ENCODE data around the gene RAC2. TPM values are rescaled to one million over a fixed set of nuclear protein-coding genes. Genes with fewer than 3 reads are reported as not detected.

Gene RAC2
- total RNA-seq, 2 experiments from 2014 or later = 498 to 521 TPM

GRCh38 chr22:37230673-37231405 lies 13.2 kb downstream of the RAC2 start:
- ChIA-PET POLR2A (interaction anchor here (1.8 to 6.3 kb wide), 5 partner anchors 9 to 82 kb away, joined by 5 to 142 read pairs (median 15); partner anchors contain the start of genes IL2RB and RAC2), CTCF (interaction anchor here (0.8 to 6.8 kb wide), 5 partner anchors 12 to 449 kb away, joined by 3 to 74 read pairs (median 9); partner anchors contain the start of gene RAC2)

GRCh38 chr22:37229805-37230672 lies 14.0 kb downstream of the RAC2 start:
- ChIA-PET POLR2A (interaction anchor here (0.8 to 6.3 kb wide), 10 partner anchors 8 to 151 kb away, joined by 3 to 142 read pairs (median 7); partner anchors contain the start of genes IL2RB and RAC2), CTCF (interaction anchor here (0.7 to 6.8 kb wide), 7 partner anchors 11 to 448 kb away, joined by 3 to 74 read pairs (median 7); partner anchors contain the start of gene RAC2)

GRCh38 chr22:37229012-37229804 lies 14.9 kb downstream of the RAC2 start:
- ChIA-PET POLR2A (interaction anchor here (0.8 to 6.3 kb wide), 9 partner anchors 7 to 150 kb away, joined by 3 to 142 read pairs (median 9); partner anchors contain the start of genes IL2RB and RAC2), CTCF (interaction anchor here (0.6 to 6.8 kb wide), 6 partner anchors 10 to 66 kb away, joined by 3 to 74 read pairs (median 8); partner anchors contain the start of gene RAC2)

DNA sequence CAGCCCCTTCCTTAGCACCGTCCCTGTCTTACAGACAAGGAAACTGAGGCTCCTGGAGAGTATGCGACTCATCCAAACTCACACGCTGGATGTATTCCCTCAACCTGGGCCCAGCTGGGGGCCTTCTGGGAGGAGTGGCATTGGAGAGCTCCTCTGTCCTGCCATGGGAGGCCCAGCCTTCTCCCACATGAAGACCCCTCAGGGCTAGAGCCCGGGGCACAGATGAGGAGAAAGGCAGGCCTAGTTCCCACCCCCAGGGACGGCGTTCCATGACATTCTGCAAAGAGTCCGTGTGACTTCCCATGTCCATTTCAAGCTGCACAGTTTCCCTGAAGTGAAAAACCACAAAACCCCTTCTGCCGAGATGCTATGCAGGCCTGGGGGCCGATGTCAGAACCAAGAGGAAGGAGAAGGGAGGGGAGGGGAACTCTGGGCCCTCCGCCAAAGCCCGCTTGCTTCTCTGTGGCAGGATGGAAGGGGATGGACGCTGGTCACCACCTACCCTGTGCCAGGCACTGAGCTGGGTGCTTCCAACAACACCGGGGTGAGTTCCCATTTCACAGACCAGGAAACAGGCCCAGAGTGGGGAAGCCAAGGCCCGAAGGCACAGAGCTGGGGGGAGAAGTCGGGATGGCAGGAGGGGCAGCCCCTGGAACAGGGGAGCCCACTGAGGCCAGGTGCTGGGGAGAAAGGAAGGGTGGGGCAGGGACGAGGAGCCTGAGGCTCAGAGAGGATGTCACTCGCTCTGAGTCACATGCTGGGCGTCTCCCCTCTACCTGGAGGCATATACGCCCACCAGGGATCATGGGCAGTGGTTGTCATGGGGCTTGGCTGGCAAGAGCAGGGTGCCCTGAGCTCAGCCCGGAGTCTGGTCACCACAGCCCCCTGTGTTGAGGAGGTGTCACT lies 15.7 kb downstream of the RAC2 start:
- CTCF ChIA-PET = interaction anchor here (0.6 to 6.8 kb wide), 4 partner anchors 9 to 34 kb away, joined by 3 to 74 read pairs (median 17); partner anchors contain the start of gene RAC2
- POLR2A ChIA-PET = interaction anchor here (0.7 to 6.3 kb wide), 4 partner anchors 9 to 76 kb away, joined by 3 to 142 read pairs (median 16); partner anchors contain the start of gene RAC2

DNA sequence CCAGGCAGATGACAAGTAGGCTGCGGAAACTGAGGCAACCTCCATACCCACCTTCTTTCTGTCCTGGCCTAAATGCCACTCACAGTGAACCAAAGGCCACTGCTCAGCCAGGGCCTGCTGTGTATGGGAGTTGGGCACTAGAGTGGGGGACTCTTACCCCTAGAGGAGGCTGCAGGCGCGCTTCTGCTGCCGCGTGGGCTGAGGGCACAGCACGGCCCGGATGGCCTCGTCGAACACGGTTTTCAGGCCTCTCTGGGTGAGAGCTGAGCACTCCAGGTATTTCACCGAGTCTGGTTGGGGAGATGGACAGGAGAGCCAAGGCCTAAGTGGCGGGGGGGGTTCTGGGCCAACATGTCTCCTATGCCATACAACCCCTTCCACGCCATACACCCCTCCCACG lies 17.6 kb downstream of the RAC2 start:
- CTCF ChIA-PET = interaction anchor here (2.4 to 5.3 kb wide), 2 partner anchors 14 to 17 kb away, joined by 6 to 35 read pairs; partner anchors contain the start of gene RAC2
- POLR2A ChIA-PET = interaction anchor here (1.7 to 5.5 kb wide), 3 partner anchors 12 to 27 kb away, joined by 4 to 37 read pairs (median 10); partner anchors contain the start of gene RAC2

DNA sequence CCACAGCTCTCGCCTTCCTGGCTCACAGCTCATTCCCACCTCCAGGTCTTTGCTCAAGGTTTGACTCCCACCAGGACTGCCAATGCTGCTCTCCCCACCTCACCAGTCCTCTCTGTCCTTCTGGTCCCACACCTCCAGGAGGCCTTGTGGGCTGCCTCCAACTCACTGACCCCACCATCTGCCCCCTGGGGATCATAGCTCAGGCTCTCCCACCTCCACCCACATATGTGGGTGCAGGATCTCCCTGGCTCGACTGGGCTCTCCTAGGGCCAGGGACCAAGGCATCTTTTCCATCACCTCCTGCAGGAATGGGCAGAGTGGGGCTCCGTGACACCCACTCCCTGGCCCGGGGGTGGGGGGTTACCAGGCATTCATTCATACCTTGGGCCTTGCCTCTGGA lies 18.0 kb downstream of the RAC2 start:
- ChIA-PET CTCF (interaction anchor here (2.4 to 5.3 kb wide), 2 partner anchors 14 to 18 kb away, joined by 6 to 35 read pairs; partner anchors contain the start of gene RAC2), POLR2A (interaction anchor here (1.7 to 5.5 kb wide), 3 partner anchors 12 to 26 kb away, joined by 4 to 37 read pairs (median 10); partner anchors contain the start of gene RAC2)

- ChIA-PET CTCF (interaction anchor here (2.4 to 5.3 kb wide), 2 partner anchors 15 to 18 kb away, joined by 6 to 35 read pairs; partner anchors contain the start of gene RAC2), POLR2A (interaction anchor here (1.7 to 5.5 kb wide), 3 partner anchors 13 to 26 kb away, joined by 4 to 37 read pairs (median 10); partner anchors contain the start of gene RAC2)
These were observed 18.6 kb downstream of the RAC2 start for GRCh38 chr22:37225481-37225880.

DNA sequence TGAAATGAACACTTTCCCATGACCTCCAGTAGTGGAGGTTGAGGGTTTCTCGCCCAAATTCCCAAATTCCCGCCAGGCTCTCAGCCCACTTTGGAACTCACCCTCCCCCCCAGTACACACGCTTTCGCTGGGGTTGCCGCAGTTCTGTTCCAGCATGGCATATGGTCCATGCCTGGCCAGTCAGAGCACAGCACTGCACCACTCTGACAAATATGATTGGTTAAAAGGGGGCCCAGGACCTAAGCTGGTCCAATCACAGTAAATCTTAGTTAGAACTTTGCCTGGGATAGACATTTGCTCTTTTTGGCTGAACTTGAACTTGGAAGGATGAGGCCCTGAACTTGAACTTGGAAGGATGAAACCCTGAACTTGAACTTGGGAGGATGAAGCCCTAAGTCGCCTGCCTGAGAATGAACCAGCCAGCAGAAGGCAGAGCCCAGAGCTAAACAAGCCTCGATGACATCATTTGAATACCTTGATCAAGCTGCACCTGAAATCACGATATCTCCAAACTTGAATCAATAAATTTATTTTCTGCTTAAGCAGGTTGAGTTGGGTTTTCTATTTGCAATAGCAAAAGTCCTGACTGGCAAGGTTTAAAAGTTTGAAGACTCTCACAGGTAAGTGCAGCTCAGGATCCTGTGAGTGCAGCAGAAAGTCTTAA lies 19.2 kb downstream of the RAC2 start:
- POLR2A ChIA-PET = interaction anchor here (1.1 to 5.5 kb wide), 4 partner anchors 13 to 61 kb away, joined by 4 to 37 read pairs (median 8); partner anchors contain the start of gene RAC2

DNA sequence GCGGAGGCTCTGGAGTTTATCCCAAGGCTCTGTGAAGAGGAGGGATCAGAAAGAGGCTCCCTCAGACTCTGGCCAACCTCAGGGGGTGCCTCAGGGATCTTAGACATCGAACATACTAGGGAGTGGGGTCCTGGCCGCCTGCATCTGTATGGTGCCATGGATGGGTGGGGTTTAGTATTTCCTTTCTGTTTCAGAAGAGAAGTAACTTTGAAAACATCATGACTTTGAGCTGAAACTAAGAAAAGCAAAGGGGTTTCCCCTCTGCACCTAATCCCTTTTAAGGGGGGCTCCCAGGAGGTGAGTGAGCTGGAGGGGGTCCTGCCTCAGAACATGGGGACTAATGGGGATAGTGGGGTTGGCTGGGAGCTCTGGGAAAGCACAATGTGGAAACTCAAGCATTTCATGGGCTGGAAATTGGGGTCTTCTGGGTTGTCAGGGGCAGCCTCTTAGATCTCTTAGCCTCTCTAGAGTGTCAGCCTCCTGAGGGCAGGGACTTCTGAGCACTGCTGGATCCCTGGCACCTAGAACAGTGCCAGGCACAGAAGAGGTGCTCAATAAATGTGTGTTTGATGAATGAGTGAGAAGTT lies 20.0 kb downstream of the RAC2 start:
- ChIA-PET CTCF (interaction anchor here (0.9 to 5.3 kb wide), 3 partner anchors 16 to 37 kb away, joined by 3 to 35 read pairs (median 6); partner anchors contain the start of gene RAC2), POLR2A (interaction anchor here (0.6 to 5.5 kb wide), 5 partner anchors 14 to 86 kb away, joined by 3 to 37 read pairs (median 5); partner anchors contain the start of gene RAC2)

More for the DNA sequence above, 19.2 kb downstream of the RAC2 start:
- CTCF ChIA-PET = interaction anchor here (0.6 to 5.3 kb wide), 5 partner anchors 15 to 37 kb away, joined by 3 to 35 read pairs (median 4); partner anchors contain the start of gene RAC2

DNA sequence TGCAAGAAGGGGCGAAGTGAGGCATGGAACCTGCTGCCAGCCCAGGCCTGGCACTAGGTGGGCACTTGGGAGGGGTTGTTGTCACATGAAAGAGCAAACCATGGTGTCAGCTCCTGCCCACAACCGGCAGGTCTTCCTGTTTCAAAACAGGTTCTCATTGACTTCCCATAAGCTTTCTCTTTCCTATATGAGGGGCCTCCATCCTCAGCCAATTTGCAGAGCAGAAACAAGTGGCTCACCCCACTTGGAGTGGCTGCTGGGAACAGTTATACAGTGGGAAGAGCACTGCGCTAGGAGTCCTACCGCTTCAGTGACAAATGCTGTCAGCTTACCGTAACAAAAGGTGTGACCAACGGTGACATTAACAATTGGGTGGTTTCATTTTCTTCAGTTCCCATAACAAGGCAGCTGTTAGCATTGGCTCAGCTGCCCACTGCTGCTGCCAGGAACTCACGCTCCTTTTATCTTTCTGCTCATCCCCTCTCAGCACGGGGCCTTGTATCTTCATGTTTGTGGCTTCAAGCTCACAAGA lies 21.6 kb downstream of the RAC2 start:
- POLR2A ChIA-PET = interaction anchor here (0.5 to 5.5 kb wide), 9 partner anchors 8 to 101 kb away, joined by 4 to 37 read pairs (median 6); partner anchors contain the start of gene RAC2

DNA sequence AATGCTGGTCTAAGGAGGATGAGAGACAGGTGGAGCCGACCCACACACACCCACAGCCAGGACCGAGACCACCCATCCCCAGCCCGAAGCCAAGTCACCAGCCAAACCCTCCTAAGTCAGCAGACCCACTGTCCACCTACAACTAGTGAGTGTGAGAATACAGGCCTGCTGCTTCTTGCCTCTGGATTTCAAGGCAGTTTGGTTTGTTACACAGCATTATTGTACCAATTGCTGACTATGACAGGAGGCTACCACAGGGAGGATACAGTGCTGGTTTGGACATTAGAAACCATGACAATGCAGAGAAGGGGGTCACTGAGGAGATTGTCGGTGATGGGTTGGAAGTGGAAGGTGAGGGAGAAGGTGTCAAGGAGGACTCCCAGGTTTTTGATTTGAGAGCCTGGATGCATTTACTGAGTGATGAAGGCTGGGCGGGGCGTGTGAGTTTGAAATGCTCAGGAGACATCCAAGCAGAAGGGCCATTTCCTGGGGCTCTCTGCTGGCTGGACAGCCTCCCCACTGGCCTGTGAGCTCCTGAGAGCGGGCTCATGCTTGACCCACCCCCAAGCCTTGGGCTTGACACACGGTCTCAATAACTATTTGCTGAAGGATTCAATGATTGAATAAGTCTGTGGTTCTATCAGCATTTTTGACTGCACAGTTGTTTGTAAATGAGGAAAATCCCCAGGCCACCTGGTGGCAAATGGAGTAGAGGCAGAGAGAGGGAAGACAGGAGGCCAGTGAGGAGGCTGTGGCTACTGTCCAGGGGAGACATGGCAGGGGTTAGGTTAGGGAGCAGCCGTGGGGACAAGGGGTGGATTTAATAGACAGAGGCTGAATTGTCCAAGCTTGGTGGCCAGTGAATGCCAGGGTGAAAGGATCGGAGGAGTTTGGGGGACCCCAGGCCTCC lies 22.4 kb downstream of the RAC2 start:
- ChIA-PET POLR2A (interaction anchor here (1.1 to 5.5 kb wide), 6 partner anchors 9 to 75 kb away, joined by 4 to 37 read pairs (median 8); partner anchors contain the start of gene RAC2), CTCF (interaction anchor here (1.0 to 5.3 kb wide), 3 partner anchors 22 to 58 kb away, joined by 3 to 35 read pairs (median 11); partner anchors contain the start of gene RAC2)

More for the DNA sequence above, 21.6 kb downstream of the RAC2 start:
- CTCF ChIA-PET = interaction anchor here (0.6 to 5.3 kb wide), 9 partner anchors 16 to 228 kb away, joined by 3 to 35 read pairs (median 3); partner anchors contain the start of gene RAC2

DNA sequence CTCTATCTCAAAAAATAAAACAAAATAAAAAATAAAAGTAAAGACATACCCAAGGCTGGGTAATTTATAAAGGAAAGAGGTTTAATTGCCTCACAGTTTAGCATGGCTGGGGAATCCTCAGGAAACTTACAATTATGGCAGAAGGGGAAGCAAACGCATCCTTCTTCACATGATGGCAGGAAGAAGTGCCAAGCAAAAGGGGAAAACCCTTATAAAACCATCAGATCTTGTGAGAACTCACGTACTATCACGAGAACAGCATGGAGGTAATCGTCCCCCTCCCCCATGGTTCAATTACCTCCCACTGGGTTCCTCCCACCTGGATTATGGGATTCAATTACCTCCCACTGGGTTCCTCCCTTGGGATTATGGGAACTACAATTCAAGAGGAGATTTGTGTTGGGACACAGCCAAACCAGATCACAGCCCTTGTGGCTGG lies 23.5 kb downstream of the RAC2 start:
- POLR2A ChIA-PET = interaction anchor here (1.1 to 2.3 kb wide), 3 partner anchors 10 to 21 kb away, joined by 3 to 9 read pairs (median 5); no protein-coding TSS in a partner anchor
- CTCF ChIA-PET = interaction anchor here (1.3 to 3.9 kb wide), 4 partner anchors 9 to 40 kb away, joined by 4 to 15 read pairs (median 7); no protein-coding TSS in a partner anchor

- ChIA-PET POLR2A (interaction anchor here (0.5 to 1.9 kb wide), 4 partner anchors 10 to 137 kb away, joined by 4 to 13 read pairs (median 8); no protein-coding TSS in a partner anchor), CTCF (interaction anchor here (0.8 to 3.9 kb wide), 7 partner anchors 10 to 140 kb away, joined by 3 to 15 read pairs (median 4); no protein-coding TSS in a partner anchor)
These were observed 24.5 kb downstream of the RAC2 start for GRCh38 chr22:37219533-37219932.

Data from activated CD8-positive, alpha-beta memory T cell treated with anti-CD3 and anti-CD28 coated beads for 36 hours (primary cell).